Activated CD4-positive, alpha-beta T cell treated with anti-CD3 and anti-CD28 coated beads, Interleukin-2, amount 10 ng/mL, durations not matched to agents 7 days and 5 days (primary cell): ENCODE data around the gene TP53AIP1. TPM values are rescaled to one million over a fixed set of nuclear protein-coding genes. Genes with fewer than 3 reads are reported as not detected.

Source experiments
- CTCF ChIA-PET: fragments of 350-600 bp; sonication (Branson Sonifier 250); formaldehyde crosslinking; loops from one replicate; lab custom pipeline; 2021; ENCODE audit warnings: antibody characterized with exemption; lab: Charles Lee
- POLR2A ChIA-PET: fragments of 350-600 bp; sonication (Branson Sonifier 250); formaldehyde crosslinking; loops from one replicate; lab custom pipeline; 2021; ENCODE audit warnings: antibody characterized with exemption; lab: Charles Lee
- DNase-seq: peaks from one replicate; pipeline ENCODE4 v3.0.0-alpha.2; 2020
- H3K27ac Mint-ChIP-seq: one replicate; pipeline ENCODE4 v1.8.0; 2021; ENCODE audit warnings: mild to moderate bottlenecking, moderate library complexity, mixed read lengths
- H3K27me3 Mint-ChIP-seq: one replicate; pipeline ENCODE4 v1.8.0; 2021; ENCODE audit warnings: mixed read lengths
- H3K36me3 Mint-ChIP-seq: one replicate; pipeline ENCODE4 v1.8.0; 2021; ENCODE audit warnings: low read depth, mixed read lengths
- H3K4me1 Mint-ChIP-seq: one replicate; pipeline ENCODE4 v1.8.0; 2021; ENCODE audit warnings: mixed read lengths
- H3K4me3 Mint-ChIP-seq: one replicate; pipeline ENCODE4 v1.8.0; 2021; ENCODE audit warnings: mild to moderate bottlenecking, moderate library complexity, mixed read lengths
- H3K9me3 Mint-ChIP-seq: one replicate; pipeline ENCODE4 v1.8.0; 2021; ENCODE audit warnings: mixed read lengths
- total RNA-seq, 2 experiments: library from RNA; stranded (reverse); gene quantifications; one replicate each; pipeline ENCODE4 v1.2.3, GENCODE V29; 2021

Gene TP53AIP1
- total RNA-seq, 2 experiments from 2014 or later, result not detected

DNA sequence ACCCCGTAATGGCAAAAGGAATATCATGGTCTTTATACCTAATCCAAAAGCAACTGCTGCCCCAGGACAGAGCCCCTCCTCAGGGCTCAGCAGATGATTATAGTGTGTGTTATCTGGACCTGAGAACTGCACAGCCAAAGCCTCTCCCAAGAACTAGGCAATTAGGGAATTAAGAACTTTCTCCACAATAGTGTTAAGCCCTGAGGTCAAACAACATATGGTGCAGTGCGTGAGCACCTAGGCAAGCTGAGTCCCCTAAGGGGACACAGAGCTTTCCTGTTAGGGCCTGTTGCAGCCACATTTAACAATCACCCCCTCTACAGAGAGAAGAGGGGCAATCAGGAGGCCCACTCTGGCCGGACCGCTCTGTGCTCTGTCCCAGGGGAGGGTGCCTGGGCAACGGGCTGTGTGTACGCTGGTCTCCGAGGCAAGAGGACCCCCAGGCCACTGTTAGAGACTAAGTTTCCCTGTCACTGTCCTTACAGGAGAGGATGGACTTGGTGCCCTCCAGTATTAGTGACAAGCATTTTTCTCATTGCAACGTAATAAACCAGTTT, 52.9 kb downstream of the TP53AIP1 start:
- peaks cover 73% of the 10 kb centered on the region for H3K27me3 Mint-ChIP-seq
- no peaks in the 10 kb centered on the region for H3K9me3 Mint-ChIP-seq
- ChIA-PET POLR2A (no interaction called here), CTCF (interaction anchor here (1.0 to 1.7 kb wide), 2 partner anchors 8 to 15 kb away, joined by 3 to 4 read pairs; no protein-coding TSS in a partner anchor)
- peak overlapping the region; percentile 17 for H3K4me3 Mint-ChIP-seq
- H3K36me3 Mint-ChIP-seq, result no peaks in the 10 kb centered on the region
- peaks cover 30% of the 10 kb centered on the region for H3K4me1 Mint-ChIP-seq
- no peak overlapping the region for H3K27ac Mint-ChIP-seq
- DNase-seq, result no peak

DNA sequence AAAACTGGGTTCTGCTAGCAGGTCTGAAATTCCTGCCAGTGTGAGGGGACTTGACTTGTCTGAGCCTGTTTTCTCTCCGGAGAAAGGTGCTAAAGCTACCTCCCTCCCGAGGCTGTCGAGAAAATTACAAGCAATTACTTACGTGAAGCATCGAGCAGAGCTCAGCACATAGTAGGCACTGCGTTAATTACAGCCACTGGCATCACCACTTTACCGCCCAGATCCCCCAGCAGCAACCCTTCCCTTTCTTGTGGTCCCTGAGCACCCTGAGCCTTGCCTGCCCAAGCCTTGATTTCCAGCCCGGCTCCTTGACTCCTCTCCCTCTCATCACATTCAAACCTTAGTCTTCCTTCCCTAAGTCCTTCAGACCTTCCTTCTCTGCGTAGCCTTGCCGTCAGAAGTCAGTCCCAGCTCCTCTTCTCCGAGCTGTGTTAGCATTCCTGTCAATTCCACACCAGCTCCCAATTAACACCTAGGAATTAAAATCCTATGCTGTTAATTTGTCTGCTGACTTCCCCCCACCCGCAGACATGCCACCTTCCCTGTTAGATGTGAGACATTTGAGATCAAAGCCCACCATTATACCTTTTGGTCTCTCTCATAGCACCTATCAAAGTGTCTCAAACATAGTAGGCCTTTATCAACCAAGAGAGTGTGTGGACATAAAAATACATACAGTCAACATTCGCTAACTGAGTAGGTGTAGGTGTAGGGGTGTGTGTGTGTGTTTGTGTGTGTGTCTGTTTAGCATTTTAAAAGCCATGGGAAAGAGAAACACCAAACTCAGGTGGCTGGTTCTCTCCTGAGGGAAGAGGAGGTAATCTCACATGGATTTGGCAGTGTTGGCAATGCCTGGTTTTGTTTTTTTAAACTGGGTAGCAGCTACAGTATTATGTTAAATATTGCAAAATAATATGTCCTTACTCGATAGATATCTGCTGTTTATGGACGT, 54.4 kb downstream of the TP53AIP1 start:
- POLR2A ChIA-PET, result no interaction called here

DNA sequence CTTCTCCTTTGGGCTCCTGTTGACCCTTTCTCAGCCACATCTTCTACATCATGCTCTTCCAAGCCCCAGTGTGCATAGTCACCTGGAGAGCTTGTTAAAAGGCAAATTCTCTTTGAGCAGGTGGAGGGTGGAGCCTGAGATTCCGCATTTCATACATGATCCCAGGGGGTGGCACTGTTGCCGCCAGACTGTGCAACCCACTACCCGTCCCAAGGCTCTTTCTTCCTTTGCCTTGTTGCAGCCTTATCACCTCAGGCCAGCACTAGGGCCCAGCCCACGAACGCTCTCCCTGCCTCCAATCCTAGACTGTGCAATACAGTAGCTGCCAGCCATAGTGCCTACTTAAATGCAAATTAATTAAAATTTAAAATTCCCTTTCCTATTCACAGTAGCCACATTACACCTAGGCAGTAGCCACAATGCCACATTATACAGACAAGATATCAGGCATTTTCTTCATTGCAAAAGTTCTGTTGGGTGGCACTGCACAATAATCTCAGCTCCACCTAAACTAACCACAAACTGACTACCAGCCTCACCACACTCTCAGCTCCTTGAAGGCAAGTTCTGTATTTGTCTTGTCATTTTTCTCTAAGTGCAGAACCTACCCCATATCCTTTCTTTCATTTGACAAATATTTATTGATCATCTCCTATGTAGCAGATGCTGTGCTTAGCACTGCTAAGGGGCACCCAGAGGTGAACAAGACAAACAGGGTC, 56.1 kb downstream of the TP53AIP1 start:
- peaks cover 78% of the 10 kb centered on the region for H3K27me3 Mint-ChIP-seq
- no peak overlapping the region for H3K4me3 Mint-ChIP-seq
- no peaks in the 10 kb centered on the region for H3K36me3 Mint-ChIP-seq
- POLR2A ChIA-PET, result no interaction called here
- CTCF ChIA-PET, result interaction anchor here (1.2 to 1.3 kb wide), 2 partner anchors 55 to 70 kb away, joined by 3 to 5 read pairs; no protein-coding TSS in a partner anchor
- H3K4me1 Mint-ChIP-seq, result peaks cover 17% of the 10 kb centered on the region
- no peak overlapping the region for H3K27ac Mint-ChIP-seq
- H3K9me3 Mint-ChIP-seq, result no peaks in the 10 kb centered on the region
- no peak for DNase-seq

More for the DNA sequence above, 54.4 kb downstream of the TP53AIP1 start:
- CTCF ChIA-PET, result interaction anchor here (1.0 to 1.7 kb wide), 3 partner anchors 9 to 68 kb away, joined by 3 to 7 read pairs (median 4); no protein-coding TSS in a partner anchor
- no peak overlapping the region for H3K4me3 Mint-ChIP-seq
- no peak for DNase-seq
- H3K27me3 Mint-ChIP-seq, result peaks cover 77% of the 10 kb centered on the region
- H3K27ac Mint-ChIP-seq, result no peak overlapping the region
- H3K9me3 Mint-ChIP-seq, result no peaks in the 10 kb centered on the region
- H3K4me1 Mint-ChIP-seq, result peaks cover 22% of the 10 kb centered on the region
- no peaks in the 10 kb centered on the region for H3K36me3 Mint-ChIP-seq

Other genes starting within 250 kb of the TP53AIP1 start
- 100 to 1,000 TPM; 106 to 134 TPM for gene FLI1, start 248.8 kb downstream of the TP53AIP1 start, total RNA-seq
- not detected for gene KCNJ1, start 75.6 kb downstream of the TP53AIP1 start, total RNA-seq
- gene KCNJ5, start 51.5 kb downstream of the TP53AIP1 start, total RNA-seq, result not detected
- gene ARHGAP32, start 249.5 kb upstream of the TP53AIP1 start, total RNA-seq, result 1 to 10 TPM; 4.8 to 5.1 TPM